H9 (cell line): ENCODE results near the gene CHN1. TPM values are rescaled to one million over a fixed set of nuclear protein-coding genes. Genes with fewer than 3 reads are reported as not detected.

ENCODE experiments used
- DNase-seq: peaks from one replicate; pipeline ENCODE4 v3.0.0-alpha.2; 2017
- H2AFZ ChIP-seq: one replicate; pipeline ENCODE4 v1.6.1; 2013; ENCODE audit warnings: mild to moderate bottlenecking, low read length, control low read depth, moderate library complexity
- H2AK5ac ChIP-seq: 2 replicates; pipeline ENCODE4 v1.6.1; 2013; ENCODE audit warnings: low read length, control low read depth, mixed read lengths; ENCODE audit not compliant: insufficient read length
- H2BK120ac ChIP-seq: one replicate; pipeline ENCODE4 v1.6.1; 2013; ENCODE audit warnings: low read depth, mild to moderate bottlenecking, low read length, control low read depth, inconsistent platforms; ENCODE audit not compliant: poor library complexity, severe bottlenecking
- H2BK12ac ChIP-seq: 2 replicates; pipeline ENCODE4 v1.6.1; 2013; ENCODE audit warnings: low read length, control low read depth, mixed read lengths, low read depth; ENCODE audit not compliant: insufficient read length
- H2BK15ac ChIP-seq: 2 replicates; pipeline ENCODE4 v1.6.1; 2013; ENCODE audit warnings: low read depth, low read length, control low read depth
- H2BK20ac ChIP-seq: one replicate; pipeline ENCODE4 v1.6.1; 2013; ENCODE audit warnings: low read depth, mild to moderate bottlenecking, low read length, control low read depth, inconsistent platforms; ENCODE audit not compliant: poor library complexity, severe bottlenecking
- H2BK5ac ChIP-seq: 2 replicates; pipeline ENCODE4 v1.6.1; 2013; ENCODE audit warnings: low read length, control low read depth, mixed read lengths; ENCODE audit not compliant: insufficient read length
- H3K14ac ChIP-seq: 2 replicates; pipeline ENCODE4 v1.6.1; 2013; ENCODE audit warnings: low read length, control low read depth; ENCODE audit not compliant: insufficient read depth
- H3K18ac ChIP-seq: 2 replicates; pipeline ENCODE4 v1.6.1; 2013; ENCODE audit warnings: low read depth, mild to moderate bottlenecking, mixed read lengths, low read length, control low read depth; ENCODE audit not compliant: insufficient read length
- H3K23ac ChIP-seq: 2 replicates; pipeline ENCODE4 v1.6.1; 2013; ENCODE audit warnings: low read length, control low read depth, mixed read lengths, low read depth; ENCODE audit not compliant: insufficient read length
- H3K23me2 ChIP-seq: 2 replicates; pipeline ENCODE4 v1.6.1; 2013; ENCODE audit warnings: low read depth, mild to moderate bottlenecking, mixed read lengths, low read length, control low read depth; ENCODE audit not compliant: insufficient read length, poor library complexity, severe bottlenecking
- H3K27ac ChIP-seq: 2 replicates; pipeline ENCODE4 v1.5.1; 2013; ENCODE audit warnings: low read length, control low read depth, mixed read lengths, low read depth; ENCODE audit not compliant: insufficient read length
- H3K27me3 ChIP-seq: 2 replicates; pipeline ENCODE4 v1.6.1; 2013; ENCODE audit warnings: low read length, control low read depth, inconsistent platforms; ENCODE audit not compliant: insufficient read depth
- H3K4ac ChIP-seq: 2 replicates; pipeline ENCODE4 v1.6.1; 2013; ENCODE audit warnings: low read depth, mild to moderate bottlenecking, control low read depth, inconsistent platforms, low read length, moderate library complexity
- H3K4me1 ChIP-seq: 2 replicates; pipeline ENCODE4 v1.6.1; 2013; ENCODE audit warnings: low read length, control low read depth, inconsistent platforms; ENCODE audit not compliant: insufficient read depth
- H3K4me2 ChIP-seq: 2 replicates; pipeline ENCODE4 v1.6.1; 2013; ENCODE audit warnings: low read length, control low read depth, mixed read lengths; ENCODE audit not compliant: insufficient read length, insufficient read depth
- H3K56ac ChIP-seq: 2 replicates; pipeline ENCODE4 v1.6.1; 2013; ENCODE audit warnings: low read depth, mild to moderate bottlenecking, mixed read lengths, low read length, control low read depth; ENCODE audit not compliant: insufficient read length
- H3K79me1 ChIP-seq: 2 replicates; pipeline ENCODE4 v1.6.1; 2013; ENCODE audit warnings: low read depth, mild to moderate bottlenecking, moderate library complexity, low read length, control low read depth, inconsistent platforms; ENCODE audit not compliant: insufficient read depth, poor library complexity, severe bottlenecking
- H3K79me2 ChIP-seq: 2 replicates; pipeline ENCODE4 v1.6.1; 2013; ENCODE audit warnings: low read length, control low read depth, inconsistent platforms; ENCODE audit not compliant: insufficient read depth
- H3K9ac ChIP-seq: 2 replicates; pipeline ENCODE4 v1.6.1; 2013; ENCODE audit warnings: low read length, control low read depth, mixed read lengths; ENCODE audit not compliant: insufficient read length; ENCODE audit errors: extremely low read depth
- H3K9me3 ChIP-seq: one replicate; pipeline ENCODE4 v1.6.1; 2013; ENCODE audit warnings: low read depth, low read length, inconsistent platforms; ENCODE audit not compliant: control insufficient read depth
- H3T11ph ChIP-seq: one replicate; pipeline ENCODE4 v1.6.1; 2013; ENCODE audit warnings: mild to moderate bottlenecking, low read length, control low read depth, inconsistent platforms
- H4K20me1 ChIP-seq: one replicate; pipeline ENCODE4 v1.6.1; 2013; ENCODE audit not compliant: control insufficient read depth, insufficient read length, insufficient read depth
- H4K5ac ChIP-seq: 2 replicates; pipeline ENCODE4 v1.6.1; 2013; ENCODE audit warnings: low read depth, mild to moderate bottlenecking, mixed read lengths, low read length, control low read depth; ENCODE audit not compliant: insufficient read length
- H4K8ac ChIP-seq: replicated peaks from 2 replicates; pipeline ENCODE4 v1.6.1; 2013; ENCODE audit warnings: low read length, control low read depth, mixed read lengths, low read depth; ENCODE audit not compliant: insufficient read length
- H4K91ac ChIP-seq: 2 replicates; pipeline ENCODE4 v1.6.1; 2013; ENCODE audit warnings: low read depth, mild to moderate bottlenecking, moderate library complexity, mixed read lengths, low read length, control low read depth; ENCODE audit not compliant: insufficient read length
- H3K27ac Mint-ChIP-seq, 3 experiments: 2 replicates in 2 of 3; 3 replicates in 1 of 3; pipeline ENCODE4 v1.8.0; 2020 to 2021; ENCODE audit warnings: mixed read lengths in 3 of 3, mild to moderate bottlenecking in 1 of 3, moderate library complexity in 1 of 3
- H3K27me3 Mint-ChIP-seq: 2 replicates; pipeline ENCODE4 v1.8.0; 2021; ENCODE audit warnings: low read depth, mild to moderate bottlenecking, moderate library complexity, mixed read lengths
- H3K36me3 Mint-ChIP-seq, 3 experiments: 2 replicates in 2 of 3; 3 replicates in 1 of 3; pipeline ENCODE4 v1.8.0; 2020 to 2021; ENCODE audit warnings: low read depth in 3 of 3, mixed read lengths in 3 of 3; ENCODE audit not compliant: insufficient read depth in 1 of 3
- H3K4me1 Mint-ChIP-seq, 2 experiments: 2 replicates each; pipeline ENCODE4 v1.8.0; 2020; ENCODE audit warnings: mixed read lengths in 2 of 2
- H3K4me3 Mint-ChIP-seq, 2 experiments: 2 replicates in 1 of 2; 3 replicates in 1 of 2; pipeline ENCODE4 v1.8.0; 2020 to 2021; ENCODE audit warnings: mild to moderate bottlenecking in 2 of 2, mixed read lengths in 2 of 2, moderate library complexity in 1 of 2
- H3K9me3 Mint-ChIP-seq, 2 experiments: 2 replicates in 1 of 2; 3 replicates in 1 of 2; pipeline ENCODE4 v1.8.0; 2020; ENCODE audit warnings: mild to moderate bottlenecking in 2 of 2, mixed read lengths in 2 of 2, moderate library complexity in 1 of 2
- CTCF ChIP-seq: fragments of 200-600 bp; sonication (generic); conservative IDR thresholded peaks from 3 replicates; pipeline ENCODE4 v1.8.0; 2021; ENCODE audit warnings: antibody characterized with exemption, mild to moderate bottlenecking
- WGBS: extraction: QIAGEN DNeasy Blood & Tissue Kit; methylation state at CpG from one replicate; pipeline ENCODE4 v1.1.7; 2013; ENCODE audit warnings: missing lambda C conversion rate, low lambda C conversion rate, mixed read lengths; ENCODE audit not compliant: insufficient read length; ENCODE audit errors: extremely low coverage; 5-methylcytosine and 5-hydroxymethylcytosine counted together
- total RNA-seq: library from RNA; stranded (reverse); gene quantifications from 2 replicates; pipeline ENCODE4 v1.2.1, GENCODE V29; 2021

Gene CHN1
- total RNA-seq, 1 experiment from 2014 or later: 33.9 TPM

GRCh38 chr2:174797781-174798276, 207.4 kb downstream of the CHN1 start:
- peaks cover 49 to 60% of the 10 kb centered on the region in 2 experiments for H3K4me1 Mint-ChIP-seq
- H3K36me3 Mint-ChIP-seq: peaks cover 14 to 40% (median 39%) of the 10 kb centered on the region in 3 experiments

More at GRCh38 chr2:174797781-174798276, 207.4 kb downstream of the CHN1 start:
- H3K14ac ChIP-seq: no peak overlapping the region
- no peaks in the 10 kb centered on the region for H3K27me3 Mint-ChIP-seq
- H3K9ac ChIP-seq: no peak overlapping the region
- no peak overlapping the region for H2BK12ac ChIP-seq
- H2BK120ac ChIP-seq: no peak overlapping the region
- H3K56ac ChIP-seq: no peak overlapping the region
- no peaks in the 10 kb centered on the region for H3K79me2 ChIP-seq
- H3K23ac ChIP-seq: no peak overlapping the region
- H3K9me3 Mint-ChIP-seq: no peaks in the 10 kb centered on the region
- no peak overlapping the region for H4K5ac ChIP-seq
- H2BK20ac ChIP-seq: no peak overlapping the region
- H4K91ac ChIP-seq: no peak overlapping the region
- no peak overlapping the region for H3K4ac ChIP-seq
- no peaks in the 10 kb centered on the region for H4K20me1 ChIP-seq
- H3K27ac ChIP-seq: no peak overlapping the region
- H4K8ac ChIP-seq: no peak overlapping the region
- no peak overlapping the region for H2AK5ac ChIP-seq
- H3K18ac ChIP-seq: no peak overlapping the region
- H3T11ph ChIP-seq: no peak overlapping the region
- no CpG with 5 or more reads among the region's 1 CpG for WGBS
- no peak overlapping the region for H2BK15ac ChIP-seq
- peaks cover 16% of the 10 kb centered on the region; the same call in 1 of the 2 replicates for H3K4me1 ChIP-seq
- no peaks in the 10 kb centered on the region for H3K23me2 ChIP-seq
- H3K27ac Mint-ChIP-seq: peak overlapping the region in 1 of 3 experiments; percentile 86; a peak in 3 of 7 replicates
- H2BK5ac ChIP-seq: no peak overlapping the region
- DNase-seq: no peak
- no peak overlapping the region for H3K4me3 Mint-ChIP-seq
- no peaks in the 10 kb centered on the region for H3K79me1 ChIP-seq
- no peak overlapping the region for H2AFZ ChIP-seq
- H3K9me3 ChIP-seq: no peaks in the 10 kb centered on the region
- no peak overlapping the region for H3K4me2 ChIP-seq
- H3K27me3 ChIP-seq: no peaks in the 10 kb centered on the region
- TF ChIP-seq CTCF: no peak
